DND-41 (cell line): ENCODE data around the gene LTBP1.

ENCODE experiments used
- ATAC-seq: fragments of 200-7000 bp; cut with Tn5 transposase; 3 replicates; pipeline ENCODE4 v1.9.1; 2021; ENCODE audit warnings: low read depth; ENCODE audit not compliant: insufficient read depth
- DNase-seq: peaks from one replicate; pipeline ENCODE4 v3.0.0-alpha.2; 2020
- H2AFZ ChIP-seq: 2 replicates; pipeline ENCODE4 v1.6.0; 2012; ENCODE audit warnings: low read depth, low read length
- H3K27ac ChIP-seq: 2 replicates; pipeline ENCODE4 v1.5.1; 2012; ENCODE audit warnings: low read length, inconsistent platforms
- H3K27me3 ChIP-seq: fragments of 200-600 bp; sonication (generic); 2 replicates; pipeline ENCODE4 v1.6.0; 2012; ENCODE audit warnings: low read length, mild to moderate bottlenecking, inconsistent platforms; ENCODE audit not compliant: insufficient read depth, poor library complexity
- H3K36me3 ChIP-seq: 2 replicates; pipeline ENCODE4 v1.5.1; 2012; ENCODE audit warnings: low read length, inconsistent platforms; ENCODE audit not compliant: insufficient read depth
- H3K4me1 ChIP-seq: 2 replicates; pipeline ENCODE4 v1.5.1; 2012; ENCODE audit warnings: mild to moderate bottlenecking, low read length; ENCODE audit not compliant: insufficient read depth
- H3K4me2 ChIP-seq: 2 replicates; pipeline ENCODE4 v1.6.0; 2012; ENCODE audit warnings: mild to moderate bottlenecking, moderate library complexity, low read length, inconsistent platforms; ENCODE audit not compliant: insufficient read depth
- H3K4me3 ChIP-seq, 2 experiments: fragments of 200-600 bp in 1 of 2; shearing (Covaris generic) in 1 of 2; 2 replicates each; pipeline ENCODE4 v1.5.1; 2012 to 2016; ENCODE audit warnings: inconsistent platforms in 2 of 2, low read length in 2 of 2, mild to moderate bottlenecking in 2 of 2, low read depth in 1 of 2, moderate library complexity in 1 of 2
- H3K79me2 ChIP-seq: 2 replicates; pipeline ENCODE4 v1.6.0; 2012; ENCODE audit warnings: low read length, inconsistent platforms; ENCODE audit not compliant: insufficient read depth
- H3K9ac ChIP-seq: 2 replicates; pipeline ENCODE4 v1.6.0; 2012; ENCODE audit warnings: low read depth, mild to moderate bottlenecking, inconsistent platforms, low read length, moderate library complexity
- H3K9me3 ChIP-seq: 2 replicates; pipeline ENCODE4 v1.5.1; 2012; ENCODE audit warnings: low read length, moderate library complexity, mild to moderate bottlenecking, inconsistent platforms; ENCODE audit not compliant: insufficient read depth, severe bottlenecking
- H4K20me1 ChIP-seq: 2 replicates; pipeline ENCODE4 v1.6.0; 2012; ENCODE audit warnings: low read length; ENCODE audit not compliant: insufficient read depth
- CTCF ChIP-seq: IDR thresholded peaks from 2 replicates; pipeline ENCODE4 v1.5.1; 2012; ENCODE audit warnings: borderline replicate concordance, low read length, moderate library complexity, mild to moderate bottlenecking; ENCODE audit not compliant: poor library complexity, severe bottlenecking; ENCODE audit errors: extremely low read depth
- EZH2 ChIP-seq: IDR thresholded peaks from 3 replicates; pipeline ENCODE4 v1.6.1; 2012; ENCODE audit warnings: borderline replicate concordance, low read depth, mild to moderate bottlenecking, moderate library complexity, low read length, inconsistent platforms; ENCODE audit not compliant: severe bottlenecking

The LTBP1 gene

GRCh38 chr2:33118651-33119050, 171.9 kb downstream of the LTBP1 start:
- H3K9me3 ChIP-seq: no peaks in the 10 kb centered on the region
- no peak overlapping the region for H3K4me3 ChIP-seq
- no peak for ATAC-seq
- H4K20me1 ChIP-seq: no peaks in the 10 kb centered on the region
- H3K27me3 ChIP-seq: no peaks in the 10 kb centered on the region
- no peak for DNase-seq
- no peaks in the 10 kb centered on the region for H3K36me3 ChIP-seq
- no peak overlapping the region for H3K27ac ChIP-seq
- no peaks in the 10 kb centered on the region for H3K79me2 ChIP-seq
- H3K4me2 ChIP-seq: no peak overlapping the region
- H2AFZ ChIP-seq: no peak overlapping the region
- TF ChIP-seq EZH2 (no peak), CTCF (no peak)
- H3K9ac ChIP-seq: no peak overlapping the region
- no peaks in the 10 kb centered on the region for H3K4me1 ChIP-seq

DNA sequence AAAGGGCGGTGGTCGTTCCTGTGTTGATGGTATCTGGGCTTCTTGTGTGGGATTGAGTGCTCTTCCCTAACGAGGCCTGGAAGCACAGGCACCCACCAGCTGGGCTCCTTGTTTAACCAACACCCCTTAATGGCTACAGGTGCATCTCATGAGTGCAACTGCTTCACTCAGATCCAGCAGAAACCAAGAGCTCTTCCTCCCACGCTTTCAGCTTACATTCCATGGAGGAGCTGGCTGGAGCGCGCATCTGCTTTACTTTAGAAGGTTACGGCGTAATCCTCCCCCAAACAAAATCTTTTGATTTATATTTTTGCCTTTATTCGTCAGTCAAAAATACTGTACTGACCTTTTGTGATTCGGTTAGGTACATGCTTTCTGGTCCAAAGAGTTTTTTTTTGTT, 174.7 kb downstream of the LTBP1 start:
- Histone ChIP-seq H3K27me3 (no peaks in the 10 kb centered on the region), H3K27ac (no peak overlapping the region), H3K9me3 (no peaks in the 10 kb centered on the region), H3K4me2 (no peak overlapping the region), H3K4me3 (no peak overlapping the region), H4K20me1 (no peaks in the 10 kb centered on the region), H3K36me3 (no peaks in the 10 kb centered on the region), H2AFZ (no peak overlapping the region), H3K79me2 (no peaks in the 10 kb centered on the region), H3K4me1 (no peaks in the 10 kb centered on the region), H3K9ac (no peak overlapping the region)
- no peak for TF ChIP-seq CTCF
- TF ChIP-seq EZH2: no peak
- ATAC-seq (no peak), DNase-seq (no peak)

- no peak for TF ChIP-seq CTCF
- TF ChIP-seq EZH2: no peak
- no peaks in the 10 kb centered on the region for H3K27me3 ChIP-seq
- no peak for ATAC-seq
- H3K4me1 ChIP-seq: no peaks in the 10 kb centered on the region
- H3K4me3 ChIP-seq: no peak overlapping the region
- no peaks in the 10 kb centered on the region for H3K9me3 ChIP-seq
- no peaks in the 10 kb centered on the region for H3K36me3 ChIP-seq
- no peak overlapping the region for H2AFZ ChIP-seq
- H4K20me1 ChIP-seq: no peaks in the 10 kb centered on the region
- no peak overlapping the region for H3K4me2 ChIP-seq
- no peak overlapping the region for H3K27ac ChIP-seq
- H3K79me2 ChIP-seq: no peaks in the 10 kb centered on the region
- no peak overlapping the region for H3K9ac ChIP-seq
- no peak for DNase-seq
Observed at GRCh38 chr2:33121925-33122324, 175.2 kb downstream of the LTBP1 start.

GRCh38 chr2:33122726-33123125, 176.0 kb downstream of the LTBP1 start:
- no peaks in the 10 kb centered on the region for H3K4me1 ChIP-seq
- no peak overlapping the region for H3K9ac ChIP-seq
- no peak for TF ChIP-seq EZH2
- no peak for TF ChIP-seq CTCF
- H3K79me2 ChIP-seq: no peaks in the 10 kb centered on the region
- ATAC-seq (no peak), DNase-seq (no peak)
- no peaks in the 10 kb centered on the region for H3K9me3 ChIP-seq
- H3K4me2 ChIP-seq: no peak overlapping the region
- H3K36me3 ChIP-seq: no peaks in the 10 kb centered on the region
- H2AFZ ChIP-seq: no peak overlapping the region
- H3K27me3 ChIP-seq: no peaks in the 10 kb centered on the region
- H3K27ac ChIP-seq: no peak overlapping the region
- no peak overlapping the region for H3K4me3 ChIP-seq
- no peaks in the 10 kb centered on the region for H4K20me1 ChIP-seq
